GM20000 (cell line): ENCODE measurements around the gene FXYD6.

ENCODE experiments used
- DNase-seq: peaks from one replicate; pipeline ENCODE4 v3.0.0; 2012; ENCODE audit warnings: low spot score
- CTCF ChIP-seq: IDR thresholded peaks from 2 replicates; pipeline ENCODE4 v1.5.1; 2012; ENCODE audit warnings: mild to moderate bottlenecking, control low read depth; ENCODE audit errors: extremely low read depth, missing control alignments

The FXYD6 gene

DNA sequence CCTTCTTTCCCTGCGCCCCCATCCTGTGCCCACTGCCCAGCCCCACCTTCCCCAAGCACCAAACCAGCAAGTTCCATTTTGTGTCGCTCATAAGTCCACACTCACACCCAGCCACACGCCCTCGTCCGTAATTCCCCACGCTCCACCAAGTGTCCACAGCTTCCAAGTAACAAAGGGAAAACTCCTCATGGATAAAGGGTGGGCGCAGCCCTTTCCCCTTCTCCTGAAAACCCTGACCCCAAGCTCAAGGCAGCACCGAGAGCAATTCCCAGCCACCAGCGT lies 458 bp downstream of the FXYD6 start:
- no peak for TF ChIP-seq CTCF
- DNase-seq, result no peak

GRCh38 chr11:117875382-117876058 lies 938 bp downstream of the FXYD6 start:
- TF ChIP-seq CTCF, result no peak
- DNase-seq, result no peak

DNA sequence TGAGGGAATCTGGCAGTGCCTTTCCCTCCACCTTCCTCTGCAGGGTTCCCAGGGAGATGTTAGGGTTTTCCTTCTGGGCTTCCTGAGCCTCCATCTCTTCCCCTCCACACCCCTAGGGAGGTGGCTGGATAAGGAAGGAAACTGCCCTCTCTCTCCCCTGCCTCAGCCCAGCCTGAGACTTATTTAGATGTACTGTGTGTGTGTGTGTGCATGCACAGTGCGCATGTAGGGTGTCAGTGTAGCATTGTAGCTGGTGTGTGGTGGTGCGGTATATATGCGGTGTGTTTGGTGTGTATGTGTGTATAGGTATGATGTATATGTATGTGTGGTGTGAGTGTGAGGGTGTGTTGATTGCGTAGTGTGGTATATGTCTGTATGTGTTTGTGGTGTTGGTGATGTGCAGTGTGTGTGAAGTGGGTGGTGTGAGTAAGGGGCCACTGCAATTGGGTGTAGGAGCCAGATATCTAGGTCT lies 1.5 kb downstream of the FXYD6 start:
- TF ChIP-seq CTCF, result no peak
- no peak for DNase-seq

DNA sequence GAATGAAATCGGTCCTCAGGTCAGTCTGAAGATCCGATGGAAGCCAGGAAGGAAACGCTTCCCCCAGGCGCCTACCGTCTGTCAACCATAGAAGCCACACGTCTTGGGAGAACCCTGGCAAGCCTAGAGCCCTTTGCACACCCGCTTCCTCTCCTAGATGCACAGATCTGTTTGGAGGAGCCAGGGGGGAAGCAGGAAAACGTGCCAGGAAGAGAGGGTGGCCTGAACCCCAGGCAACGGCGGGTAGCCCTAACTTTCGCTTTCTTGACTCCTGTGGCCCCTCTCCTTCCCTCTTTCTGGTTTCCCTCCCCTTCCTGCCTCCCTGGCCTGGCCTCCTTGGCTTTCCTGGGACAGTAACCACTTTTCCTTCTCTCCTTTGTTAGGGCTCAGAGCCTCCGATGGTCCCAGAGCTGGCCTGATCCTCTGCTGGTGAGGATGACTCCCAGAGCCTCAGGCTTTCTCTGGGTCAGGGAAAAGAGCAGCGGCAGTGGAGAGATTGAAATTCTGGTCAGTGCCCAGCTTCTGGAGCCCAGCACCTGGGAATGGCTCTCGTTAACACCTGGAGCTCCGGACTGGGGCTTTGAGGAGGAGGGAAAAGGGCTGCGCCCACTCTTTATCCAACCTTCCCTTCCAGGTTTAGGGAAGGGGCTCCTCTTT lies 2.1 kb downstream of the FXYD6 start:
- DNase-seq, result no peak
- TF ChIP-seq CTCF, result no peak

GRCh38 chr11:117873828-117874125 lies 2.7 kb downstream of the FXYD6 start:
- no peak for DNase-seq
- no peak for TF ChIP-seq CTCF

GRCh38 chr11:117872975-117873827 lies 3.3 kb downstream of the FXYD6 start:
- TF ChIP-seq CTCF, result no peak
- no peak for DNase-seq

- no peak for TF ChIP-seq CTCF
- DNase-seq, result no peak
Measured at GRCh38 chr11:117872420-117872961, 4.0 kb downstream of the FXYD6 start.
